Measurements from ENCODE around the gene TMEM141.
"Not testable (repeated sequence)": the region's sequence is repeated elsewhere in the genome, so short reads cannot be mapped to it uniquely, and the experiment has no call there.

The TMEM141 gene

DNA sequence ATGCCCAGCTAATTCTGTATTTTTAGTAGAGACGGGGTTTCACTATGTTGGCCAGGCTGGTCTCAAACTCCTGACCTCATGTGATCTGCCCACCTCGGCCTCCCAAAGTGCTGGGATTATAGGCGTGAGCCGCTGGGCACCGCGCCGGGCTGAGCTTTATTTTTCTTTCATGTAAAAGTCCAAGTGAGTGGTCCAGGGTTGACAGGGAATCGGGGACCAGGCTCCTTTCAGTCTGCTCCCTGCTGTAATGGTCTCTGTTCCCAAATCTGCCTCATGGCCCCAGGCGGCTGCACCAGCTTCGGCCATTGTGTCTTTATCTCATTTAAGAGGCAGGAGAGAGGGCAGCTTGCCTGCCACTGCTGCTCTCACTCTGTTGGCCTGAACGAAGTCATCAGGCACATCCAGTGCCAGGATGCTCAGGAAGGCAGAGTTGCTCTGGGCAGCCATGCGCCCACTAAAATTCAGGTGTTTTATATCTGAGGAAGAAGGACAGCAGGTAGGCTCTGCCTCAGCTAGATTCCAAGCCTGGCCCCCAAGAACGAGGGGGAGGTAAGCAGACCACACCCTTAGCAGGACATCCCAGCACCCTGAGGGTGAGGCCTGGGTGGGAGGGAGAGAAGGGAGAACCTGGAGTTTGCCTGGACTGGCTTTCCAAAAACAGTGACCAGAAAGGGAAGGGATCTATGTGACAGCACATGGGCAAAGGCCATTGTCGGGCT, 3.3 kb downstream of the TMEM141 start:
- DNase-seq (ENCODE audit: low read depth in 2 of 2), result no peak

DNA sequence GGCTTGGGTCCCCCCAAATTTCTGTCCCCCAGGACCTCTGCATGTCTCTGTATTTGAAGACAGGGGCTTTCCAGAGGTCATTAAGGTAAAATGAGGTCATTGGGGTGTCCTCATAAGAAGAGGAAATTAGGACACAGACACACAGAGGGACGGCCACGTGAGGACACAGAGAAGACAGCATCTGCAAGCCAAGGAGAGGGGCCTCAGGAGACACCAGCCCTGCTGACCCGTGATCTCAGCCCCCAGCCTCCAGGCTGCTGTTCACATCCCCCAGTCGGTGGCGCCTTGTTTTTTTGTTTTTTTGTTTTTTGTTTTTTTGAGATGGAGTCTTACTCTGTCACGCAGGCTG, 3.8 kb downstream of the TMEM141 start:
- DNase-seq (ENCODE audit: low read depth in 2 of 2), result no peak

DNA sequence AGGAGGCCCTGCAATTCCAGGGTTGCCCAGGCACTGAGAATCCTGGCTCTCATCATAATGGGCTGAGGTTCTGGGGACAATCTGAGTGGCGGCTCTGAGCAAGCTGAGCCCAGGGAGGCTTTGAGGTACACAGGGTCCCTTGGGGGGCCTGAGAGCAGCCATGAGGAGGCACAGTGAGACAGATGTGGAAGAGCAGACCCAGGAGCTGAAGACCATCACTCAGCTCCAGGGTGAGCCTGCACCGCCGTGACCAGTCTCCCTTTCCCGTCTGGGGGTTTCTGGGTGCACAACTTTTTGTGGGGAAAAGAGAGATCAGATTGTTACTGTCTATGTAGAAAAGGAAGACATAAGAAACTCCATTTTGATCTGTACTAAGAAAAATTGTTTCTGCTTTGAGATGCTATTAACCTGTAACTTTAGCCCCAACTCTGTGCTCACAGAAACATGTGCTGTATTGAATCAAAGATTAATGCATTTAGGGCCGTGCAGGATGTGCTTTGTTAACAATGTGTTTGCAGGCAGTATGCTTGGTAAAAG, 5.2 kb downstream of the TMEM141 start, which contains the start of gene CCDC183:
TSS of gene CCDC183 (plus strand) at position 101 of the 537 bp plus-strand sequence. CDS start at position 161, 60 bp downstream.
- no peak for DNase-seq (ENCODE audit: low read depth in 2 of 2)

DNA sequence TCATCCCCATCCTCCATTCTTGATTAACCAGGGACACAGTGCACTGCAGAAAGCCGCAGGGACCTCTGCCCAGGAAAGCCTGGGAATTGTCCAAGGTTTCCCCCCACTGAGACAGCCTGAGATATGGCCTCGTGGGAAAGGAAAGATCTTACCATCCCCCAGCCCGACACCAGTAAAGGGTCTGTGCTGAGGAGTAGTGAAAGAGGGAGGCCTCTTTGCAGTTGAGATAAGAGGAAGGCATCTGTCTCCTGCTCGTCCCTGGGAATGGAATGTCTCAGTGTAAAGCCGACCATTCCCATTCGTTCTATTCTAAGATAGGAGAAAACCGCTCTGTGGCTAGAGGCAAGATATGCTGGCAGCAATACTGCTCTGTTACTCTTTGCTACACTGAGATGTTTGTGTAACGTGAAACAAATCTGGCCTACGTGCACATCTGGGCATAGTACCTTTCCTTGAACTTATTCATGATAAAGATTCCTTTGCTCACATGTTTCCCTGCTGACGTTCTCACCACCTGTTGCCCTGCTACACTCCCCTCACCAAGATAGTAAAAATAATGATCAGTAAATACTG, 5.7 kb downstream of the TMEM141 start:
- DNase-seq (ENCODE audit: low read depth in 2 of 2), result not testable (repeated sequence)

DNA sequence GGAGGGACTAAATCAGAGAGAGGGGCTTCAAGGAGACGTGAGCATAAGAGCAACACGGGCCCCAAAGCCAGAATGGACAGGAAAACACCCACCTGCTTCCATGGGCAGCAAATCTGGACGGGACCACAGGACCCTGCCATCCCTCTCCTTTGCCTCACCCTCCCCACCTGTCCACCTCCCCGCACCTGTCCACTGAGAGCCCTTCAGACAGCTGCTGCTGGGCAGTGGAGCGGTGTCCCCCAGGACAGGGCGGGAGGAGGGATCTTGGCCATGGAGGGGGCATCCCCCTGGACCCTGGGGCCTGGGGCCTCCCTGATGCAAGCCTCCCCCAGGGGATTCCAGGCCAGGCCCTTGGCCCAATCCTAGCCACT, 7.5 kb downstream of the TMEM141 start:
- no peak for DNase-seq (ENCODE audit: low read depth in 2 of 2)

DNA sequence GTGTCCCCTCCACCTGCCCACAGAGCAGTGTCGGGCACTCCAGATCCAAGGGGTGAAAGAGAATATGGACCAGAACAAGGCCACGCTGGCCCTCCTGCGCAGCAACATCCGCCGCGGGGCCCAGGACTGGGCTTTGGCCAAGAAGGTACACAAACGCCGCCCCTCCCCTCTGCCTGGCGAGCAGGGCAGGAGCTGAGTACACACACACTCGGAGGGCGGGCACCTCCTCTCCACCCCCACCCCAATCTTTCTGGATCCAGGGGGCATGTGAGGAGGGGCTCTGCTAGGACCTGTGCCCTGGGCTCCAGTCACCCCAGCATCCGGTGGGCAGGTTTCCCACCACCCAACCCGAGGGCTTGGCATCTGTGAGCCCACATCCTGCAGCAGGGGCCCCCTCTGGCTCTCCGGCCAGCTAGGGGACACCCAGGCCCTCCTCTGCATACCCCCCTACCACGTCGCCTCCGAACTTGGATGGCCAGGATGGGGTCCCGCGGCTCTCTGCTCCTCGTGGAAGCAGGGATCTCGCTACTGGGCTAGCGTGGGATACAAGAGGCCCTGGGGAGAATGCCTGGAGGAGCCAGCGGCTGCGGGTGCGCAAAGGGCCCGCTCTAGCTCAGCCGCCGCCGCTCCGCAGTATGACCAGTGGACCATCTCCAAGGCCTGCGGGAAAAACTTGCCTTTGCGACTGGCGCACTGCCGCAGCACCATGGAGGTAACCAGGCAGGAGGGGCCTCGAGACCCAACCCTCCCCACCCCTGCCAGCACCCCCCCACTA, 8.1 kb downstream of the TMEM141 start:
- no peak for DNase-seq (ENCODE audit: low read depth in 2 of 2)

DNA sequence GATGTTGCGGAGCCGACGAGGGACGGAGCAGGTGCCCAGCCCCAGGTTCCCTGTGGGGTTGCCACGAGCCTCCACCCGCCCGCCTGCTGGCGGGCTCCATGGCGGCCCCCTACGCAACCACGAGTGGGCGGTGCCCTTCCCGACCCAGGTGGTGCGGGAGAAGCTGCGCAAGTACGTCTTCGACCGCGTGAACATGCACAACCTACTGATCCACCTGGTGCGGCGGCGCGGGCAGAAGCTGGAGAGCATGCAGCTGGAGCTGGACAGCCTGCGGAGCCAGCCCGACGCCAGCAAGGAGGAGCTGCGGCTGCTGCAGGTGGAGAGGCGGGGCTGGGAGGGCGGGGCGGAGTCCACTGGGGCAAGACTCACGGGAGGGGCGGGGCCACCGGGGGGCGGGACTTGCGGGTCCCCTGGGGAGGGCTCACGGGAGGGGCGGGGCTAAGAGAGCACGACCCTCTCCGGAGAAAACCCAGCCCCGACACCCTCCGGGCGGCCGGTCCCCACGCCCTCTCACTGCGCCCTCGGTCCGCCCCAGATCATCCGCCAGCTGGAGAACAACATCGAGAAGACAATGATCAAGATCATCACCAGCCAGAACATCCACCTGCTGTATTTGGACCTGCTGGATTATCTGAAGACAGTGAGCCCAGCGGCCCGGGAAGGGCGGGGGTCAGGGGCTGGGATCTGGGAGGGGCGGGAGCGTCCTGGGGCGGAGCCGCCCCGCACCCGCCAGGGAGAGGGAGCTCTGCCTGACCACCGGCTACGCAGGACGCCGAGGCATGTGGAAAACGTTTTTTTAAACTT, 8.9 kb downstream of the TMEM141 start:
- peak; percentile 89 to 94 for DNase-seq (ENCODE audit: low read depth in 2 of 2)

DNA sequence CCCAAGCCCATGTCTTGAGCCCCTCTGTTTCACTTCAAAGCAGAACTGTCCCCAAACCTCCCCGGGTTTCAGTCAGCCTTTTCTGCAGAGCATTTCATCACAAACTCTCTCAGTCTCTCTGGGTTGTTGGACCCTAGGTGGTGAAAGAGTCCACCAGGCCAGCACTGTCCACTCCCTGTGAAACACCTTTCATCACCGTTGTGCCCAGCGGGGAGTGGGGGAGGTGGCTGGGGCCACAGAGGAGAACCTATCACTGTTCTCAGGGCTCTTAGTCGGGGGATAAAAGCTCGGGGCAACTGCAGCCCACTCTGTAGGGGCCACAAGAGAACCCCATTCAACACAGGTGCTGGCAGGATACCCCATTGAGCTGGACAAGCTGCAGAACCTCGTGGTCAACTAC, 11.2 kb downstream of the TMEM141 start:
- DNase-seq (ENCODE audit: low read depth in 2 of 2), result no peak

DNA sequence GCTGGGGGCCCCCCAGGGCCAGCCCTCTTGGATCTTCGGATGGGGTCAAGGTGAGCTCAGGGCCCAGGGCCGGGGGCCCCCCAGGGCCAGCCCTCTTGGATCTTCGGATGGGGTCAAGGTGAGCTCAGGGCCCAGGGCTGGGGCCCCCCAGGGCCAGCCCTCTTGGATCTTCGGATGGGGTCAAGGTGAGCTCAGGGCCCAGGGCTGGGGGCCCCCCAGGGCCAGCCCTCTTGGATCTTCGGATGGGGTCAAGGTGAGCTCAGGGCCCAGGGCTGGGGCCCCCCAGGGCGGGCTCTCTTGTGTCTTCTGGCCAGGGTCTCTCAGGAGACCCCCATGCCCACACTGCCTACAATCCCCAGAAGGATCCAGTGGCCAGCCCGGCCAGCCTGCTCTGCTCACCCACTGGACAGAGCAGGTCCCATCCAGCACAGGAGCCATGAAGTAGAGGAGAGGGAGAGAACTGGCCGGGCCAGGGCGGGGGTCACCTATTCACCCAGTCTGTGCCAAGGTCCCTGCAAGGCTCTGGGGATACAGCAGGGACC, 11.9 kb downstream of the TMEM141 start:
- DNase-seq (ENCODE audit: low read depth in 2 of 2), result not testable (repeated sequence)

DNA sequence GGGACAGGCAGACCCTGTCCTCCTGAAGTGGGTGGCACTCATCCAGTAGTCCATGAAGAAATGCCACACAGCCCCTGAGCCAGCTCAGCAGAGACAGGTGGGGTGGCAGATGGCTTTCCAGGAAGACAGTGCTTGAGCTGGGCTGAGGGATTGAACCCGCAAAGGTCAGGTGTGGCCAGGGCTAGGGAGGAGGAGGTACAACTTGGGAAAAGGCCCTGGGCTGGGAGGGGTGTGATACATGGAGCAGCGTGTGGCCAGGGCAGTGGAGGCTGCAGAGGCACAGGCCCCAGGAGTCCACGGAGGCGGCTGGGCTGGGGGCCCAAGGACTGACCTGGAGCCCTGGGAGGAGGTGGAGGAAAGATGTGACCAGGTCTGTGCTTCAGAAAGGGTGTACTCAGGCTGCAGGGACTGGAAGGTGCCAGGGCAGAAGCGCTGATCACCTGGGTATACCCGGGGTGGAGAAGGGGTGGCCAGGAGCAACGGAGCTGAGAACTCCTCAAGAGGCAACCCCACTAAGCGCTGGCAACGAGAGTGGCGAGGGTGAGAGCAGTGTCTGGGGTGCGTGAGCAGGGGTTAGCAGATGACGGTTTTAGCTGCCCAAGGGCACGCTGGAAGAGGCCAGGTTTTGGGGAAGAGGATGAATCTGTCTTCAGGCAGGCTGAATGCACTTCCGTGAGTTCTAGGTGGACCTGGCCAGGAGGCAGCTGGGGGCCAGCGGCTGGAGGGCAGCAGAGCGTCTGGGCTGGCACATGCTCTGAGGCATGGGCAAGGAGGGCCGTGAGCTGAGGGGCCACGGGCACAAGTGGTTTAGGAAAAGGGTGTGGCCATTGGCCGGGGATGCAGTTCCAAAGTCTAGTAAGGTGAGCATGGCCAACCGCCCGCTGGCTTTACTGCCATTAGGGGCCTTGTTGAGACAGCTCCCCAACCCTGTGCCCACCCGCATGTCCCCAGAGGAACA, 12.7 kb downstream of the TMEM141 start:
- DNase-seq (ENCODE audit: low read depth in 2 of 2), result no peak

DNA sequence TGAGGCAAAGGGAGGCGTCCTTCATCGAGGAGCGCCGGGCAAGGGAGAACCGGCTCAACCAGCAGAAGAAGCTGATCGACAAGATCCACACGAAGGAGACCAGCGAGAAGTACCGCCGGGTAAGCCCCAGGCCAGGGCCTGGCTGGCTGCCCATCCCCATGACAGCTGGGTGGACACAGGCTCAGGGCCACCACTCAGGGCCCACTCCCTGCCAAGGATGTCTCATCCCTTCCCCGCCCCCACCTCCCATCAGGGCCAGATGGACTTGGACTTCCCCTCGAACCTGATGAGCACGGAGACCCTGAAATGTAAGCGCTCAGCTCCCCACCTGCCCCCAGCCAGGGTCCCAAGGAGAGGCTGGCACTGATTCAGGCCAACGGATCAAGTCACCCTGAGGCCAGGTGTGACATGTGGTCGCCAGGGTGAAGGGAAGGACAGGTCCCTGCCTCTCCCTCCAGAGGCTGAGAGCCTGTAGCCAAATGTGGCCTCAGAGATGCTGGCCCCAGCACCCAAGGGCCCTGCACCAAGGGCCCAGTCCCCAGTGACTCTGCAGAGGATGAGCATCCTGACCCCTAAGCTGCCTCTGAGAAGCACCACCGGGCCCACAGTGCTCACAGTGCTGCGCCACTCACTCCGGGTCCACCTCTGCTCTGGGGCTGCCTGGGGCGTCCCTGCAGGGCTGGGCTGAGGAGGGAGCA, 13.5 kb downstream of the TMEM141 start:
- DNase-seq (ENCODE audit: low read depth in 2 of 2), result no peak

DNA sequence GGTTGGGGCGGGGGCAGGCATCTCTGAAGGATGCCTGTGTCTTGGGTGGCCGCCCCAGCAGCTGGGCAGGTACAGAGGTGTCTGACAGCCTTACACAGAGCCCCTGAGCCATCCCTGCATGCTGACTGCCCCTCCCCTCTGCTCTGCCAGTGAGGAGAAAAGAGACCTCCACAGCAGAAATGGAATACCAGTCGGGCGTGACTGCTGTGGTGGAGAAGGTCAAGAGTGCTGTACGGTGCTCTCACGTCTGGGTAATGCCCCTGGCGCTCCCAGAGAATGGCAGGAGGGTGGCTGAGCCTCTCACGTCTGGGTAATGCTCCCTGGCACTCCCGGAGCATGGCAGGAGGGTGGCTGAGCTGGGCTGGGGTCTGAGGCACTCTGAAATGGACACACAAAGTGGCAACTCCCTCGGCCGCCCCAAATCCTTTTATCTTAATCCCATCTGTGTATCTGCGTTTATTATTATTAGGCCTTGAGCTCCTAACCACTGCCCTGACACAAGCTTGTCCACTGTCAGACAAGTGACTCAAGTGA, 14.1 kb downstream of the TMEM141 start:
- no peak for DNase-seq (ENCODE audit: low read depth in 2 of 2)

DNA sequence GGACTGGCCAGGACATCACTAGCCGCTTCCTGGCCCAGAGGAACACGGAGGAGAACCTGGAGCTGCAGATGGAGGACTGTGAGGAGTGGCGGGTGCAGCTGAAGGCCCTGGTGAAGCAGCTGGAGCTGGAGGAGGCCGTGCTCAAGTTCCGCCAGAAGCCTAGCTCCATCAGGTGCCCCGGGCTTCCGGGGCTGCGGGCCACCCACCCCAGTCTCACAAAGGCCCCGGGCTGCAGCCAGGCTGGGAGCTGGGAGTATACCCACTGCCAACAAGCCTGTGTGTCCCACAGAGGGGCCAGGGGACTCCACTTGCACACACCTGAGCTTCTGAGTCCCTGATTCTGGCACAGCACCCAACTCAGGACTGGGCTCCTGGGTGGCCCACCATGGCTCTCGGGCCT, 14.9 kb downstream of the TMEM141 start:
- no peak for DNase-seq (ENCODE audit: low read depth in 2 of 2)

DNA sequence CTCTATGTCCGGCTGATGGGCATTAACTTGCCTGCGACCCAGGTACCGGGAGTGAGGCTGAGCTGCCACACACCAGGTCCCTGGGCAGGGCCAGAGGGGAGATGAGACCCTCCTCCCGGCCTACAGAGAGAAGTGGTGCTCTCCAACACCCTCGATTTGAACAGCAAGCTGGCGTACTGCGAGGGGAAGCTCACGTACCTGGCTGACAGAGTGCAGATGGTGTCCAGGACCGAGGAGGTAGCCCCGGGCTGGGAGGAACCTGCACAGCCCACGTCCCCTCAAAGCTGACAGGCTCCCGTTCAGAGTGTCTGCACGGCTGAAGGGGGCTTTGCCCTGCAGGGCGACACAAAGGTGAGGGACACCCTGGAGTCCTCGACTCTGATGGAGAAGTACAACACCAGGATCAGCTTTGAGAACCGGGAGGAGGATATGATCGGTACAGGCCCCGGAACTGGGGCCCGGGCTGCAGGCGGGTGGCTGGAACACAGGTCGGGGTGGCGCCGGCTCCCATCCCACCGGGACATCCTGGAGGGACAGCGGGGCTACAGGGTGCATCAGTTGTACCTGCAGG, 15.6 kb downstream of the TMEM141 start:
- DNase-seq (ENCODE audit: low read depth in 2 of 2), result no peak

DNA sequence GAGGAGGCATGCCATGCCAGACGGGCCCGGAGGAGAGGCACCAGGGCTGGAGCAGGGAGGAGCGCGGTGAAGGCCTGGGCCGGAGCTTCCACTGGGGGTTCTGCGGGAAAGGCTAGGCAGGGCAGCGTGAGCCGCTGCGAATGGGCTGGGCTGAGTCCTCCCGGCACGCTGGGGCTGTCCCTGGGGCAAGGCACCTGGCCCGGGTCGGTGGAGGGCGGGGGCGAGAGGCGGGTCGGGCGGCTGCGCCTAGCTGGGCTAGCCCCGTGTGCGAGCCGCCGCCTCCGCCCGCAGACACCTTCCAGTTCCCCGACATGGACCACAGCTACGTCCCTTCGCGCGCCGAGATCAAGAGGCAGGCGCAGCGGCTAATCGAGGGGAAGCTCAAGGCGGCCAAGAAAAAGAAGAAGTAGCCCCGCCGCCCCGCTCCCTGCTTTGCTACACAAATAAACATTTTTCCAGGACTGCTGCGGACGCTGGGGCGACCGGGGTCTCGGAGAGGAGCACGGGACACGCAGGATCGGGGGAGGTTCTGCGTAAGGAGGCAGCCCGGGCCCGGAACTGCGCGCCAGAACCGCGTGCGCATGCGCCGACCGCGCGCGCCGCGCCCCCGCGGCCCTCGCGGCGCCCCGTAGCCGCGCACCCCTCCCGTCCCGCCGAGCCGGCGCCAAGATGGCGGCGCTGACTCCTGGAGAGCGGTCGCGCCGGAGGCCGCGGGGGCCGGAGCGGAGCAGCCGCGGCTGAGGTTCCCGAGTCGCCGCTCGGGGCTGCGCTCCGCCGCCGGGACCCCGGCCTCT, 16.3 kb downstream of the TMEM141 start, which contains the start of gene RABL6:
TSS of gene RABL6 (plus strand) at position 668 of the 794 bp plus-strand sequence. CDS start 249 bp downstream, outside the sequence.
- peak; percentile 71 to 73 for DNase-seq (ENCODE audit: low read depth in 2 of 2)

DNA sequence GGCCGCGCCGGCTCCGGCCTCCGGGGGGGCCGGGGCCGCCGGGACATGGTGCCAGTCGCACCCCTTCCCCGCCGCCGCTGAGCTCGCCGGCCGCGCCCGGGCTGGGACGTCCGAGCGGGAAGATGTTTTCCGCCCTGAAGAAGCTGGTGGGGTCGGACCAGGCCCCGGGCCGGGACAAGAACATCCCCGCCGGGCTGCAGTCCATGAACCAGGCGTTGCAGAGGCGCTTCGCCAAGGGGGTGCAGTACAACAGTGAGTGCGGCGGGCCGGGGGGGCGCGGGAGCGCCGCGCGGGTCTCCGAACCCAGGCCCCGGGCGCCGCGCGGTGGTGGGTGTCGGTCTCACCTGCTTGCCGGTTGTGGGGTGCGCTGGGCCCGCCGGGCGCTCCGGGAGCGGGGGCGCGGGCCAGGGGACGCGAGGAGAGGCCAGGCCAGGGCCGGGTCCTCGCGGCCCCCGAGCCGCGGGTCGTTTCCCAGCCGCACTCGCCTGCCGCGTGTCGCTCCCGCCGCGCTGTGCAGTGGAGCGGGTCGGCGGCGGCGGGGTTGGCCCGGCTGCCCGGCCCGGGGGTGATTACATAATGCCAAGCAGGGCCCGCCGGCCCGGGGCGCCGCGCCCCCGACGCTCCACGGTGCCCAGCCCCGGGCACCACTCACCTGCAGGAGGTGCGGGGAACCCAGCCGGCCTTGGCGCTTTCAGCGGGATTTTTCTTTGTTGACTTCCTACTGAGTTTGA, 17.1 kb downstream of the TMEM141 start:
- peak; percentile 15 to 29 for DNase-seq (ENCODE audit: low read depth in 2 of 2)

DNA sequence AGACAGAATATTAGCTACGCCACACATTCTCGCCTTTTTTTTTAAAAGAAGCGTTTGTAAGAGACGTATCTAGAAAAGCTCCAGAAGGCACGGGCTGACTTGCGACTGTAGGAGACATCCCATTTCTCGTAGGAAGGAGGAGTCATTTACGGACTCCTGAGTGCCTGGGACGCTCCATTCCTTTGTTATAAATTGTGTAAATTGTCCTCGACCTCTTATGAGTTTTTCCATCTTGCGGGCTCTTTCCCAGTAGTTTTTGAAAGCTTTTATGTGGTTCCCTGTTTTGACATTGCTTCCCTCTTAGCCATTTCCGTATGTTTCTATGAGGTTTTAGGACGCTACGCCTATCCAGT, 17.6 kb downstream of the TMEM141 start:
- no peak for DNase-seq (ENCODE audit: low read depth in 2 of 2)

Measured in stimulated activated CD8-positive, alpha-beta memory T cell treated with anti-CD3 and anti-CD28 coated beads, Interleukin-2, amount 100 ng/mL, for 48 hours (primary cell).